Bronchial epithelial cell (primary cell): ENCODE data around the gene FHIT. TPM values are rescaled to one million over a fixed set of nuclear protein-coding genes. Genes with fewer than 3 reads are reported as not detected.
"Not testable (repeated sequence)": the region's sequence is repeated elsewhere in the genome, so short reads cannot be mapped to it uniquely, and the experiment has no call there.

Experiments
- DNase-seq: peaks from one replicate; pipeline ENCODE4 v3.0.0-alpha.2; 2010; ENCODE audit warnings: low read depth
- FAIRE-seq: peaks from 2 replicates; lab custom pipeline; 2011; peaks lifted over from hg19 to GRCh38; lab: Jason Lieb, UNC
- H3K27me3 ChIP-seq: 2 replicates; pipeline ENCODE4 v1.5.1; 2011; ENCODE audit warnings: low read length; ENCODE audit not compliant: control insufficient read depth, insufficient read depth
- H3K36me3 ChIP-seq: 2 replicates; pipeline ENCODE4 v1.5.1; 2011; ENCODE audit warnings: low read length; ENCODE audit not compliant: control insufficient read depth, insufficient read depth
- H3K4me3 ChIP-seq: 2 replicates; pipeline ENCODE4 v1.5.1; 2011; ENCODE audit warnings: mild to moderate bottlenecking, low read depth, low read length, control low read depth
- CTCF ChIP-seq: IDR thresholded peaks from 2 replicates; pipeline ENCODE4 v1.5.1; 2011; ENCODE audit warnings: mild to moderate bottlenecking, moderate library complexity, low read length, control low read depth, inconsistent platforms; ENCODE audit not compliant: insufficient read depth, severe bottlenecking
- total RNA-seq: library from RNA; depleted of rRNA; stranded (reverse); fragments of >200 nt; gene quantifications from 2 replicates; pipeline ENCODE4 v1.2.1, GENCODE V29; 2014

FHIT gene
- total RNA-seq, 1 donor from 2014 or later = 1.6 TPM

GRCh38 chr3:59939826-59940426 is 1311.3 kb downstream of the FHIT start:
- FAIRE-seq (no peak), DNase-seq (no peak)
- H3K27me3 ChIP-seq = no peaks in the 10 kb centered on the region
- no peak for TF ChIP-seq CTCF
- H3K4me3 ChIP-seq = no peak overlapping the region
- no peaks in the 10 kb centered on the region for H3K36me3 ChIP-seq

- H3K27me3 ChIP-seq = no peaks in the 10 kb centered on the region
- FAIRE-seq (no peak), DNase-seq (no peak)
- no peak overlapping the region for H3K4me3 ChIP-seq
- no peak for TF ChIP-seq CTCF
- no peaks in the 10 kb centered on the region for H3K36me3 ChIP-seq
Measured at GRCh38 chr3:59938828-59939227, 1312.4 kb downstream of the FHIT start.

- no peak overlapping the region for H3K4me3 ChIP-seq
- DNase-seq = no peak
- H3K36me3 ChIP-seq = no peaks in the 10 kb centered on the region
- H3K27me3 ChIP-seq = no peaks in the 10 kb centered on the region
- no peak for FAIRE-seq
- TF ChIP-seq CTCF = no peak
Measured at GRCh38 chr3:59937201-59937600, 1314.1 kb downstream of the FHIT start.

- H3K36me3 ChIP-seq = no peaks in the 10 kb centered on the region
- no peak for DNase-seq
- no peak for TF ChIP-seq CTCF
- no peak overlapping the region for H3K4me3 ChIP-seq
- FAIRE-seq = no peak
- no peaks in the 10 kb centered on the region for H3K27me3 ChIP-seq
Measured at GRCh38 chr3:59936472-59936871, 1314.8 kb downstream of the FHIT start.

- no peak for TF ChIP-seq CTCF
- no peak for FAIRE-seq
- Histone ChIP-seq H3K4me3 (no peak overlapping the region), H3K27me3 (no peaks in the 10 kb centered on the region), H3K36me3 (no peaks in the 10 kb centered on the region)
- DNase-seq = no peak
Measured at GRCh38 chr3:59935025-59935424, 1316.2 kb downstream of the FHIT start.

GRCh38 chr3:59934560-59934959 is 1316.7 kb downstream of the FHIT start:
- DNase-seq, FAIRE-seq, H3K4me3 ChIP-seq, H3K27me3 ChIP-seq, H3K36me3 ChIP-seq: not testable (repeated sequence)
